Chondrocyte (in vitro differentiated cells): Measurements from ENCODE around the gene LAMB1. TPM values are rescaled to one million over a fixed set of nuclear protein-coding genes. Genes with fewer than 3 reads are reported as not detected.

Source experiments
- DNase-seq: peaks from one replicate; pipeline ENCODE4 v3.0.0; 2021; ENCODE audit warnings: mixed read lengths, low spot score
- H3K27ac Mint-ChIP-seq: one replicate; pipeline ENCODE4 v1.8.0; 2021; ENCODE audit warnings: mild to moderate bottlenecking, moderate library complexity, mixed read lengths; ENCODE audit not compliant: unreplicated experiment
- H3K27me3 Mint-ChIP-seq: 2 replicates; pipeline ENCODE4 v1.8.0; 2021; ENCODE audit warnings: low read depth, mixed read lengths
- H3K36me3 Mint-ChIP-seq: 2 replicates; pipeline ENCODE4 v1.8.0; 2021; ENCODE audit warnings: low read depth, mixed read lengths
- H3K4me1 Mint-ChIP-seq: 2 replicates; pipeline ENCODE4 v1.8.0; 2021; ENCODE audit warnings: low read depth, mild to moderate bottlenecking, mixed read lengths
- H3K4me3 Mint-ChIP-seq: one replicate; pipeline ENCODE4 v1.8.0; 2021; ENCODE audit warnings: mild to moderate bottlenecking, moderate library complexity, mixed read lengths; ENCODE audit not compliant: unreplicated experiment
- H3K9me3 Mint-ChIP-seq: 2 replicates; pipeline ENCODE4 v1.8.0; 2021; ENCODE audit warnings: low read depth, mixed read lengths
- total RNA-seq: library from RNA; stranded (reverse); gene quantifications from 3 replicates; pipeline ENCODE4 v1.2.1, GENCODE V29; 2021
- TF ChIP-seq, protein P1 (sequence below): fragments of 200-600 bp; sonication (generic); IDR thresholded peaks from 2 replicates; pipeline ENCODE4 v1.5.0; 2021; ENCODE audit warnings: antibody characterized with exemption, mild to moderate bottlenecking, moderate library complexity

Gene LAMB1
- total RNA-seq, 1 donor from 2014 or later: 466 TPM

GRCh38 chr7:107998660-107999480, 4.1 kb downstream of the LAMB1 start:
- no peak for DNase-seq
- peak overlapping the region; percentile 95 for H3K4me3 Mint-ChIP-seq
- H3K4me1 Mint-ChIP-seq: peaks cover 83% of the 10 kb centered on the region
- H3K36me3 Mint-ChIP-seq: peaks cover 23% of the 10 kb centered on the region
- TF ChIP-seq, protein P1, sequence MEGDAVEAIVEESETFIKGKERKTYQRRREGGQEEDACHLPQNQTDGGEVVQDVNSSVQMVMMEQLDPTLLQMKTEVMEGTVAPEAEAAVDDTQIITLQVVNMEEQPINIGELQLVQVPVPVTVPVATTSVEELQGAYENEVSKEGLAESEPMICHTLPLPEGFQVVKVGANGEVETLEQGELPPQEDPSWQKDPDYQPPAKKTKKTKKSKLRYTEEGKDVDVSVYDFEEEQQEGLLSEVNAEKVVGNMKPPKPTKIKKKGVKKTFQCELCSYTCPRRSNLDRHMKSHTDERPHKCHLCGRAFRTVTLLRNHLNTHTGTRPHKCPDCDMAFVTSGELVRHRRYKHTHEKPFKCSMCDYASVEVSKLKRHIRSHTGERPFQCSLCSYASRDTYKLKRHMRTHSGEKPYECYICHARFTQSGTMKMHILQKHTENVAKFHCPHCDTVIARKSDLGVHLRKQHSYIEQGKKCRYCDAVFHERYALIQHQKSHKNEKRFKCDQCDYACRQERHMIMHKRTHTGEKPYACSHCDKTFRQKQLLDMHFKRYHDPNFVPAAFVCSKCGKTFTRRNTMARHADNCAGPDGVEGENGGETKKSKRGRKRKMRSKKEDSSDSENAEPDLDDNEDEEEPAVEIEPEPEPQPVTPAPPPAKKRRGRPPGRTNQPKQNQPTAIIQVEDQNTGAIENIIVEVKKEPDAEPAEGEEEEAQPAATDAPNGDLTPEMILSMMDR: no peak
- H3K27me3 Mint-ChIP-seq: no peaks in the 10 kb centered on the region
- H3K9me3 Mint-ChIP-seq: no peaks in the 10 kb centered on the region
- peak overlapping the region; percentile 88 for H3K27ac Mint-ChIP-seq

DNA sequence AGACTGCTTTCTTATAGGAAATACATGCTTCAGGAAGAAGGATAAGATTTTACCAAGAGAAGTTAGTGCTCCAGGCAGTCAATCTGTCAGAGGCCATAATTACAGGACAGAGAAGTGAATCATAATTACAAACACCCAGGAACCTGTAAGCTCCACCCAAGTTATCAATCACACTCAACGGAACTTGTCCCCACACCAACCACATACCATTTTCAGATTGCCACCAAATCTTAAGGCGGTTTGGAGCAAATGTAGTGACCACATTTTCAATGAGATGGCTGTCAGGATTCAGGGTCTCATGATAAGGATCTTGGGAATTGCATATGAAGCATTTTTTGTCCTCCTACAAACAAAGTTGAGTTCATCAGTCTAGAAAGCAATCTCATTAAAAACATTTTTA, 4.8 kb downstream of the LAMB1 start:
- TF ChIP-seq, protein P1: no peak
- Mint-ChIP-seq H3K4me3 (peak overlapping the region; percentile 9), H3K27ac (peak overlapping the region; percentile 88), H3K27me3 (no peaks in the 10 kb centered on the region), H3K36me3 (peaks cover 28% of the 10 kb centered on the region), H3K4me1 (peaks cover 84% of the 10 kb centered on the region), H3K9me3 (no peaks in the 10 kb centered on the region)
- no peak for DNase-seq

DNA sequence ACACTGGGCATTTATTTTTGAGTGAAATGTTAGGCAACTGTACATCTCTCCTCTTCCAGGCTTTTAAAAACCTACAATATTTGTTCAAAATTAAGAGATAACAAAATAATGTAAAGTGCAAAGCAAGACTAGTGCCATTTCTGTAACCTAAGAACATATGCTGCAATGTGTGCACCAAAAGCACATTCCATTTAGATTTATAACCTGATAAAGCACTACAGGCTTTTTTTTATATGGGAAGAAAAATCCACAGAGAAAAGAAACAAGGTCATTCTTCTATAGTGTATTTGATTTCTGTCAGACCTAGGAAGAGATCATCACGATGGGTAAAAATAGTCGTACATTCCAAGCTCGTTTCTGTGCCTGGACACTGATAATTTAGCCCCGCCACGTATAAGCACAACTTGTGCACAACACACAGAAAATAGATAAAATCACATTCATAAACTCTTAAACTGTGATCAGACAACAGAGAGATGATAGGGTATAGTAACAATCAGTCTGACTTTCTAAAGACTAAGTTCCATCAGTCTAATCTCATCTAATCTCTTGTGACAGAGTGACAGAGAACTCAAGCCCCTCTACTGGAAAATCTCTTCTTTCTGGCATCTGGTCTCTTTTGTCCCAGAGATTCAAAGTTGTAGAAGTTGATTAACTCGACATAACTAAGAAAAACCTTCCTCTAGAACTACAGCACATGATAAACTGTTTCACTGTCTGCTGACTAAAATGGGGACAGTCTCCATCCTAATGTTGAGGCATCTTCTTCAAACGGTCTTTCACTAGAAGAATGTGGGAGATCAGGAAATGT, 6.7 kb downstream of the LAMB1 start:
- Mint-ChIP-seq H3K27me3 (no peaks in the 10 kb centered on the region), H3K4me1 (peaks cover 85% of the 10 kb centered on the region), H3K4me3 (peak overlapping the region; percentile 35), H3K27ac (peak overlapping the region; percentile 91), H3K36me3 (peaks cover 30% of the 10 kb centered on the region), H3K9me3 (no peaks in the 10 kb centered on the region)
- DNase-seq: no peak
- TF ChIP-seq, protein P1: no peak

DNA sequence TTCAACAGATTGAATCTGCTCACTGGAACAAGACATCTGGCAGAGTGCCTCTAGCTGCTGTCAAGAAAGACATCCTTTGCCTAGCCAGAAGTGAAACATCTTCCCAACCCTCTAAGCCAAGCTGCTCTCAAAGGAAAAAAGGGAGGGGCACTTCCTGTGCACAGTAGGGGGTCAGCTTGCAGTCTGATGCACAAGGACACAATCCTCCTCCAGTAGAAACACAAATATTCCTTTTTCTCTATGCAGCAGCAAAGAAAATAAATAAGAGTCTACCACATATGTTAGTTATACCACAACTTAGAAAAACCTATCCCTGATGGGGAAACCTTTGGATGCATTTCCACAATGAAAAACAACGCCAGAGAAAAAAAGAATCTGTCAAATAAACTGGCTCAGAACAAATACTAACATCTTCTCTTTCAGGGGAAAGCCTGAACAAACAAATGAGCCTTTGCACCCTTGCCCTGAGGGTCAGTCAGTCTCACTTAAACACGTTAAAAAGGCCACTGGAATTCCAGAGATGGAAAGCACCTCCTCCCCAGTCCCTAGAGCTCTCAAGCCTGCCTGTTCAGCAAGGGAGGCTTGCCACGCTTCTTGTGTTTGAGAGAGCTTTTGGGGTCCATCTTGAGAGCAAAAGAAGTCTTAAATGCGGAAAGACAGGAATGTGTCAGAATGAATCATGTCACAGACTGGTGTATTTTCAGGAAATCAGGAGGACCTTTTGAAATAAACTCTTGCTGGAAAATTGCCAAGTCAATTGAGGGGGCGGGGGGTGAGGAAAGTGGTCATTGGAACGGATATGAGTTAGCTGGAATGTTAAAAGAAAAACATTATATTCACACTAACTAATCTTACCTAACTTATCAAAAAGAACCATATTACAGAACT, 7.5 kb downstream of the LAMB1 start:
- Mint-ChIP-seq H3K36me3 (peaks cover 29% of the 10 kb centered on the region), H3K9me3 (no peaks in the 10 kb centered on the region), H3K4me1 (peaks cover 81% of the 10 kb centered on the region), H3K4me3 (peak overlapping the region; percentile 35), H3K27me3 (no peaks in the 10 kb centered on the region), H3K27ac (peak overlapping the region; percentile 91)
- no peak for DNase-seq
- TF ChIP-seq, protein P1: no peak
